HCT116 (cell line): Measurements from ENCODE around the gene TMEM200C.

Experiments used
- ATF3 ChIP-seq: IDR thresholded peaks from 2 replicates; pipeline ENCODE4 v1.6.1; 2012
- CTCF ChIP-seq, 3 experiments: fragments of 200-600 bp in 1 of 3; sonication (generic) in 1 of 3; IDR thresholded peaks in 2 of 3; conservative IDR thresholded peaks in 1 of 3; 2 replicates each; pipeline ENCODE4 v1.5.1; 2012 to 2017; ENCODE audit warnings: low read depth in 2 of 3, low read length in 2 of 3, antibody characterized with exemption in 1 of 3, borderline replicate concordance in 1 of 3, control low read depth in 1 of 3, mild to moderate bottlenecking in 1 of 3, mixed read lengths in 1 of 3, mixed run types in 1 of 3, moderate library complexity in 1 of 3; ENCODE audit not compliant: insufficient read depth in 1 of 3
- EZH2 ChIP-seq: fragments of 200-600 bp; sonication (generic); IDR thresholded peaks from 2 replicates; pipeline ENCODE4 v1.6.1; 2017; ENCODE audit warnings: antibody characterized with exemption, mixed run types
- FOSL1 ChIP-seq: IDR thresholded peaks from 2 replicates; pipeline ENCODE4 v1.6.1; 2012; ENCODE audit warnings: low read depth
- MAX ChIP-seq: IDR thresholded peaks from 2 replicates; pipeline ENCODE4 v1.6.1; 2012
- POLR2A ChIP-seq: IDR thresholded peaks from 2 replicates; pipeline ENCODE4 v1.7.0; 2011; ENCODE audit warnings: borderline replicate concordance; ENCODE audit not compliant: insufficient read depth, insufficient read length; ENCODE audit errors: extremely low read depth
- RAD21 ChIP-seq: IDR thresholded peaks from 2 replicates; pipeline ENCODE4 v1.6.1; 2012; ENCODE audit warnings: low read depth, mild to moderate bottlenecking
- REST ChIP-seq: IDR thresholded peaks from 2 replicates; pipeline ENCODE4 v1.6.1; 2012; ENCODE audit warnings: low read depth
- SIN3A ChIP-seq: IDR thresholded peaks from 2 replicates; pipeline ENCODE4 v1.6.1; 2012; ENCODE audit warnings: low read depth
- SRF ChIP-seq: IDR thresholded peaks from 2 replicates; pipeline ENCODE4 v1.6.1; 2012; ENCODE audit warnings: low read depth
- TCF7L2 ChIP-seq: IDR thresholded peaks from 2 replicates; pipeline ENCODE4 v1.7.0; 2011; ENCODE audit warnings: borderline replicate concordance, inconsistent platforms; ENCODE audit not compliant: insufficient read depth, insufficient read length; ENCODE audit errors: extremely low read depth
- ZFX ChIP-seq: fragments of 450-650 bp; IDR thresholded peaks from 2 replicates; pipeline ENCODE4 v1.6.1; 2017

- TF ChIP-seq CTCF (IDR thresholded peaks at IDR 0.05 in 2 of 3, conservative IDR thresholded peaks at IDR 0.05 in 1 of 3; ENCODE audit: borderline replicate concordance in 1 of 3, insufficient read depth in 1 of 3, low read depth in 2 of 3, low read length in 2 of 3) (no peak), REST (no peak), SRF (no peak), EZH2 (no peak), ATF3 (no peak), POLR2A (no peak), ZFX (no peak), SIN3A (no peak), MAX (no peak), FOSL1 (no peak), RAD21 (no peak), TCF7L2 (no peak)
These were observed 52.7 kb downstream of the TMEM200C start for GRCh38 chr18:5842653-5843052.
